Measurements from ENCODE around the gene COL1A2. TPM values are rescaled to one million over a fixed set of nuclear protein-coding genes. Genes with fewer than 3 reads are reported as not detected.

Gene COL1A2
- total RNA-seq, 2 experiments from 2014 or later, result 0.28 to 0.33 TPM

GRCh38 chr7:94422136-94422535 lies 27.4 kb downstream of the COL1A2 start:
- H3K4me1 Mint-ChIP-seq (ENCODE audit: low read depth), result no peaks in the 10 kb centered on the region
- peaks cover 15% of the 10 kb centered on the region for H3K27me3 Mint-ChIP-seq
- intact Hi-C loops (cut with DNase I, micrococcal nuclease), result no loop called here
- Histone ChIP-seq H3K4me1 (ENCODE audit: insufficient read depth, low read length) (no peaks in the 10 kb centered on the region), H3K4me3 (ENCODE audit: low read length) (no peak overlapping the region), H3K9me3 (ENCODE audit: control insufficient read depth in 1 of 2, insufficient read depth in 1 of 2, low read length in 2 of 2) (peaks cover 0 to 3% of the 10 kb centered on the region in 2 experiments), H3K36me3 (ENCODE audit: insufficient read depth, low read length) (no peaks in the 10 kb centered on the region), H3K27me3 (ENCODE audit: control insufficient read depth in 1 of 2, insufficient read depth in 2 of 2, low read length in 2 of 2) (peaks cover 0 to 10% of the 10 kb centered on the region in 2 experiments), H3K27ac (ENCODE audit: low read depth in 1 of 2, low read length in 2 of 2) (no peak overlapping the region)
- ChIA-PET POLR2A (no interaction called here), CTCF (no interaction called here)
- no peak overlapping the region for H3K27ac Mint-ChIP-seq
- DNase-seq (no peak), ATAC-seq (ENCODE audit: poor library complexity) (no peak)
- TF ChIP-seq, protein P1, sequence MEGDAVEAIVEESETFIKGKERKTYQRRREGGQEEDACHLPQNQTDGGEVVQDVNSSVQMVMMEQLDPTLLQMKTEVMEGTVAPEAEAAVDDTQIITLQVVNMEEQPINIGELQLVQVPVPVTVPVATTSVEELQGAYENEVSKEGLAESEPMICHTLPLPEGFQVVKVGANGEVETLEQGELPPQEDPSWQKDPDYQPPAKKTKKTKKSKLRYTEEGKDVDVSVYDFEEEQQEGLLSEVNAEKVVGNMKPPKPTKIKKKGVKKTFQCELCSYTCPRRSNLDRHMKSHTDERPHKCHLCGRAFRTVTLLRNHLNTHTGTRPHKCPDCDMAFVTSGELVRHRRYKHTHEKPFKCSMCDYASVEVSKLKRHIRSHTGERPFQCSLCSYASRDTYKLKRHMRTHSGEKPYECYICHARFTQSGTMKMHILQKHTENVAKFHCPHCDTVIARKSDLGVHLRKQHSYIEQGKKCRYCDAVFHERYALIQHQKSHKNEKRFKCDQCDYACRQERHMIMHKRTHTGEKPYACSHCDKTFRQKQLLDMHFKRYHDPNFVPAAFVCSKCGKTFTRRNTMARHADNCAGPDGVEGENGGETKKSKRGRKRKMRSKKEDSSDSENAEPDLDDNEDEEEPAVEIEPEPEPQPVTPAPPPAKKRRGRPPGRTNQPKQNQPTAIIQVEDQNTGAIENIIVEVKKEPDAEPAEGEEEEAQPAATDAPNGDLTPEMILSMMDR (IDR thresholded peaks at IDR 0.05), result no peak
- H3K9me3 Mint-ChIP-seq, result no peaks in the 10 kb centered on the region
- no peak overlapping the region for H3K4me3 Mint-ChIP-seq
- no peaks in the 10 kb centered on the region for H3K36me3 Mint-ChIP-seq (ENCODE audit: low read depth)

DNA sequence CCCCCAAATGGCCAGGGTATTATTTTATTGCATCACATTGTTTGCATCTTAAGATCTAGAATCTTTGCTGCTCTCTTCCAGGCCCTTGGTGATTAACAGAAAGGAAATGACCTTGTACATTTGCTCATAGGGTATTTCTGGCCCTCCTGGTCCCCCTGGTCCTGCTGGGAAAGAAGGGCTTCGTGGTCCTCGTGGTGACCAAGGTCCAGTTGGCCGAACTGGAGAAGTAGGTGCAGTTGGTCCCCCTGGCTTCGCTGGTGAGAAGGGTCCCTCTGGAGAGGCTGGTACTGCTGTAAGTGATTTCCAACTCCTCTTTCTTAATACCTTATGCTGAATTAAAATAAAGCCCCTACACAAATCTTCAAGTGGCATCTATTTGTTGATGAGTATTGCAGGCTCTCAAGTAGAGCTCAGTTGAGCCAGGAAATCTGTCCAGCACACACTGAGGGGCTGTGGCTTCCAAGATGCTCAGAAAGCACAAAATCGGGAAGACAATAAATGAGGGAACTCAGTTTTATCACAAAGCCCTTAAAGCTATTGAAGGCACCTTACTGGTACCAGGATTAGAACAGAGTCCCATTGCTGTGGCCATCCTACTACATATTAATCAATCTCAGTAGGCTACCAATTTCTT lies 28.2 kb downstream of the COL1A2 start:
- Mint-ChIP-seq H3K4me1 (ENCODE audit: low read depth) (no peaks in the 10 kb centered on the region), H3K36me3 (ENCODE audit: low read depth) (no peaks in the 10 kb centered on the region), H3K27me3 (peaks cover 18% of the 10 kb centered on the region), H3K4me3 (no peak overlapping the region), H3K9me3 (no peaks in the 10 kb centered on the region), H3K27ac (no peak overlapping the region)
- TF ChIP-seq, protein P1 (IDR thresholded peaks at IDR 0.05), result no peak
- H3K9me3 ChIP-seq (ENCODE audit: control insufficient read depth in 1 of 2, insufficient read depth in 1 of 2, low read length in 2 of 2), result peaks cover 0 to 3% of the 10 kb centered on the region in 2 experiments
- ATAC-seq (ENCODE audit: poor library complexity) (no peak), DNase-seq (no peak)
- no peaks in the 10 kb centered on the region for H3K4me1 ChIP-seq (ENCODE audit: insufficient read depth, low read length)
- ChIA-PET CTCF (no interaction called here), POLR2A (no interaction called here)
- H3K36me3 ChIP-seq (ENCODE audit: insufficient read depth, low read length), result no peaks in the 10 kb centered on the region
- no peak overlapping the region for H3K4me3 ChIP-seq (ENCODE audit: low read length)
- no peak overlapping the region for H3K27ac ChIP-seq (ENCODE audit: low read depth in 1 of 2, low read length in 2 of 2)
- intact Hi-C loops (cut with DNase I, micrococcal nuclease), result no loop called here
- H3K27me3 ChIP-seq (ENCODE audit: control insufficient read depth in 1 of 2, insufficient read depth in 2 of 2, low read length in 2 of 2), result peaks cover 0 to 10% of the 10 kb centered on the region in 2 experiments

GRCh38 chr7:94423863-94424735 lies 29.4 kb downstream of the COL1A2 start:
- Histone ChIP-seq H3K36me3 (ENCODE audit: insufficient read depth, low read length) (no peaks in the 10 kb centered on the region), H3K27me3 (ENCODE audit: control insufficient read depth in 1 of 2, insufficient read depth in 2 of 2, low read length in 2 of 2) (peaks cover 0 to 10% of the 10 kb centered on the region in 2 experiments), H3K4me3 (ENCODE audit: low read length) (no peak overlapping the region), H3K27ac (ENCODE audit: low read depth in 1 of 2, low read length in 2 of 2) (no peak overlapping the region), H3K4me1 (ENCODE audit: insufficient read depth, low read length) (no peaks in the 10 kb centered on the region), H3K9me3 (ENCODE audit: control insufficient read depth in 1 of 2, insufficient read depth in 1 of 2, low read length in 2 of 2) (peaks cover 0 to 3% of the 10 kb centered on the region in 2 experiments)
- no peaks in the 10 kb centered on the region for H3K4me1 Mint-ChIP-seq (ENCODE audit: low read depth)
- H3K27me3 Mint-ChIP-seq, result peaks cover 24% of the 10 kb centered on the region
- H3K27ac Mint-ChIP-seq, result no peak overlapping the region
- no peak for DNase-seq
- ChIA-PET POLR2A (no interaction called here), CTCF (no interaction called here)
- TF ChIP-seq, protein P1 (IDR thresholded peaks at IDR 0.05), result no peak
- ATAC-seq (ENCODE audit: poor library complexity), result no peak
- intact Hi-C loops (cut with DNase I, micrococcal nuclease), result no loop called here
- no peaks in the 10 kb centered on the region for H3K9me3 Mint-ChIP-seq
- H3K4me3 Mint-ChIP-seq, result no peak overlapping the region
- H3K36me3 Mint-ChIP-seq (ENCODE audit: low read depth), result no peaks in the 10 kb centered on the region

Data from CD4-positive, alpha-beta T cell (primary cell).